Spleen (tissue), 7 donors: ENCODE measurements around the gene MECP2.

Source experiments
- POLR2A ChIP-seq, 3 donors: fragments of 450-650 bp; IDR thresholded peaks; one replicate each; pipeline ENCODE4 v1.5.1; 2017; ENCODE audit warnings: antibody characterized with exemption in 3 of 3, mild to moderate bottlenecking in 1 of 3
- POLR2AphosphoS5 ChIP-seq, 3 donors: sonication (generic); formaldehyde crosslinking; IDR thresholded peaks; one replicate each; pipeline ENCODE4 v1.5.1; 2017; ENCODE audit warnings: antibody characterized with exemption in 3 of 3
- TF ChIP-seq, protein P1 (sequence below), 11 experiments: fragments of 200-600 bp in 7 of 11; fragments of 450-650 bp in 4 of 11; sonication (generic) in 4 of 11; IDR thresholded peaks in 8 of 11; conservative IDR thresholded peaks in 3 of 11; 1 replicate in 7 of 11; 2 replicates in 4 of 11; pipeline versions ENCODE4 v1.4.0 to v1.8.0; 2016 to 2021; ENCODE audit warnings: antibody characterized with exemption in 11 of 11, inconsistent platforms in 4 of 11, mild to moderate bottlenecking in 1 of 11
- donor health status: DM: no; HTN: no; CAD: no; lungs with moderate emphysema.
- donor health status: DM: no; HTN: no; CAD: no.
- donor health status: DM: no; HTN: no; CAD: no.

GRCh38 chrX:154058214-154058997 is 39.1 kb downstream of the MECP2 start:
- TF ChIP-seq, protein P1, sequence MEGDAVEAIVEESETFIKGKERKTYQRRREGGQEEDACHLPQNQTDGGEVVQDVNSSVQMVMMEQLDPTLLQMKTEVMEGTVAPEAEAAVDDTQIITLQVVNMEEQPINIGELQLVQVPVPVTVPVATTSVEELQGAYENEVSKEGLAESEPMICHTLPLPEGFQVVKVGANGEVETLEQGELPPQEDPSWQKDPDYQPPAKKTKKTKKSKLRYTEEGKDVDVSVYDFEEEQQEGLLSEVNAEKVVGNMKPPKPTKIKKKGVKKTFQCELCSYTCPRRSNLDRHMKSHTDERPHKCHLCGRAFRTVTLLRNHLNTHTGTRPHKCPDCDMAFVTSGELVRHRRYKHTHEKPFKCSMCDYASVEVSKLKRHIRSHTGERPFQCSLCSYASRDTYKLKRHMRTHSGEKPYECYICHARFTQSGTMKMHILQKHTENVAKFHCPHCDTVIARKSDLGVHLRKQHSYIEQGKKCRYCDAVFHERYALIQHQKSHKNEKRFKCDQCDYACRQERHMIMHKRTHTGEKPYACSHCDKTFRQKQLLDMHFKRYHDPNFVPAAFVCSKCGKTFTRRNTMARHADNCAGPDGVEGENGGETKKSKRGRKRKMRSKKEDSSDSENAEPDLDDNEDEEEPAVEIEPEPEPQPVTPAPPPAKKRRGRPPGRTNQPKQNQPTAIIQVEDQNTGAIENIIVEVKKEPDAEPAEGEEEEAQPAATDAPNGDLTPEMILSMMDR (IDR thresholded peaks at IDR 0.05 in 8 of 11, conservative IDR thresholded peaks at IDR 0.05 in 3 of 11), result no peak
- no peak for TF ChIP-seq POLR2A (IDR thresholded peaks at IDR 0.05)
- TF ChIP-seq POLR2AphosphoS5 (IDR thresholded peaks at IDR 0.05), result no peak
